HG03097 (cell line): ENCODE data around the gene NFYB.
A peak's percentile ranks its signal among the peaks of the same experiment; 100 is the strongest.
"Not testable (repeated sequence)": the region's sequence is repeated elsewhere in the genome, so short reads cannot be mapped to it uniquely, and the experiment has no call there.

Experiments
- ATAC-seq: cut with Tn5 transposase; IDR thresholded peaks from one replicate; pipeline ENCODE4 v1.9.1; 2021; ENCODE audit not compliant: unreplicated experiment, low FRiP score

NFYB gene

DNA sequence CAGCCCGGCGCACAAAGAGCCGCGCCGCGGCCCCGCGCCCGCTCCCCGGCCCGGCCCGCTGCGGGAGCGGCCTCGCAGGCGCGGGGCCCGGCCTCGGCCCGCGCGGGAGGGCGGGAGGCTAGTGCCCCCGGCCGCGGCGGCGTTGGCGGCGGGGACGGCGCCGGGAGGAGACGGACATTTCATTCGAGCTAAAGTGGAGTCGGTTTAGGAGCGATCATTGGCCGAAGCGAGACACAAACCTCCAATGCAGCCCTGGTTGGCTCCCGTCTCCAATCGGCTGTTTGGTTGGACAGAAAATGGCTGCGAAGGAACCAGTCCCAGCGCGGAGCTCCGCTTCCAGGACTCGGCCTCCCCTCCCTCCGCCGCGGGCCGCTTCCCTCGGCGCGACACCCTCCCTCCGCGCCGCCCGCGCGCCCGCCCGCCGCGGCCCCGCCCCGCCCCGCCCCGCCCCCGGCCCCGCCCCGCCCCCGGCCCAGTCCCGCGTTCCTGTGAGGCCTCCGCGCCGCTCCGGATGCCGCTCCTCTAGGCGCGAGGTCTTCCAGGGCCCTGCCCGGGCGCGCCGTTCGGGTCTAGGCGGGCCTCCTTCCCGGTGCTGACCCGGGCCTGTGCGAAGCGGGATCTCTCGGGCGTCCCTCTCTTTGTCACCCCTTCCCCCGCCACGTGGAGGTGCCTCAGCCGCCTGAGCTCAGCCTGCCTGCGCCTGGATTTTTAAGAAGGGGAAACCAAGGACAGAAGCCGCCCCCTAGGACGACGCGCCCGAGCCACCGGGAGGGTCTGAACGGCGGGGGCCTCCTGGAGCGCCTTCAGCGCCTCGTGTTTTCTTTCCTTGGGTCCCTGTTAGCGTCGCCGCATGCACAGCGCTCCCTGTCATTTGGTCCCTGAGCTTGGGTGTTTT, at the start of gene NFYB:
NFYB (minus strand) TSS at position 309 of the 895 bp plus-strand sequence. CDS start 2,757 bp downstream, outside the sequence.
- ATAC-seq: peak; percentile 86

DNA sequence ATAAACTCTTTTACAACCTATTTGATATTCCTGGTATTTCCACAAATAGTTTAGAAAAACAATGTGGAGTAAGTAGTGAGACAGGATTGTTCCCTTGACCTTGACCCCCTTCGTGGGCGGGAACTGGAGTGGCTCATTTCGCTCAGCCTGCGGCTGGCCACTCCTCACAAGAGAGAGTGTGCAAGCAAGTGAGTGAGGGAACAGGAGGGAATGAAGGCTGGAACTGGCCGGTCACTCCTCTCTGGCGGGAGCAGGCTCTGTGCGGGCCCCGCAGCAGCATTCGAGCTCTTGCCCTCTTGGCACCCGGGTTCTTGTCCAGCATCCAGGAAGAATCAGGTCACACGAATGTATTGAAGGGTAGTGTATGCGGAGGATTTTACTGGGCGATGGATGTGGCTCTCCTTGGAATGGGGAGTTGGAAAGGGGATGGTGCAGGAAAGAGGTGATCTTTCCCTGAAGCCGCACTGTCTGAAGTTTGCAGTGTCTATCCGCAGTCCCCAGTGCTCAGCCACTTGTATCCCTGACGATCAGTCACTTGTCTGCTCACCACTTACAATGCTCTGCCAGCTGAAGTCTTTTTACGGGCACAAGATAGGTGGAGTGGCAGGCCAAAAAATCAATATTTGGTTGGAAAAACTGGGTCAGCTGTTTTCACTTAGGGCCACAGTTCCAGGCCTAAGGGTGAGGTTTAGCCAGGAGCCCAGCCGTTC, 49.6 kb upstream of the NFYB start:
- no peak for ATAC-seq

DNA sequence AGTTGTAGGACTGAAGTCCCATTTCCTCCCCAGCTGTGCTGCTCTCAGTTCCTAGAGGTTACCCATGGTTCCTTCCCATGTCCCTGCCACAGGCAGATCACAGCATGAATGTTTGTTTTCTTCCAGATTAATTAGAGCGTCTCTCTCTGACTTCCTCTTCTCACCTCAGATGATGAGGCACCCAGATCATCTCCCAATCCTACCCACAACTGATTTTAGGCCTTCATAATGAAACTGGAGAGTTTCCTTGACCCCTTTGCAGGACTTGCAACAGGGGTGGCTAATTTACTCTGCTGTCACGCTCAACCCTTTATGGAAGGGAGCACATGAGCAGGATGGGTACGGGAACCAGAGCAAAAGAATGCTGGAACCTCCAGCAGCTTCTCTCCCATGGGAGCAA, 45.4 kb upstream of the NFYB start:
- no peak for ATAC-seq

DNA sequence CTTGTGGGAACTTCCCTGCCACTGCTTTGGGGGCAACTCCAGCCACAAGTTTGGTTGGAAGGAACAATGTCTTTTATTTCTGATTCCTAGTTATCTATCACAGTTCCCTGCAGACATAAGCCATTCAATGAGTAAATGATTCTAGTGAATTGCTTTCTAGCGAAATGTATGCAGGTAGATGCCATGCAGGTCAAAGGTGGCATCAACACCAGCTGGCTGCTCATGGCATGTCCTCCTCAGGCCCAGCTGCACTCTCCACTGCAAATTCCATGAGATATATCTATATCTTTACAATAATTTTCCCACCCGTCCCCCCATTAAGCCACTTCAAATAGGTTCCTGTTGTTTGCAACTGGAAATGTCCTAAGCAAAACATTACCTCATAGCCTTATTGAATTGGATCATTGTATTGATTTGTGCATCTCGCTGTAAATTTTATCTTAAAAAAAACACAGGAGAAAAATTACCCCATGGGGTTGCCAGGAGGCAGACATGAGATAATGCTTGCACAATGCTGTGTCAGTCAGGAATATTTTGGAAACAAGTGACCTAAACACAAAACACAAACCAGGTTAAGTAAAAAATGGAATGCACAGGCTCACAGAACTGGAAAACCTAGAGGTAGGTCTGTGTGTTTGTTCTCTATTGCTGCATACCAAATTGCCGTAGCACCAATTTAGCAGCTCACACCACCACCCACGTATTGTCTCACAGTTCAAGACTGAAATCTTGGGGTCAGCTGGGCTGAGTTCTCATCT, 44.8 kb upstream of the NFYB start:
- no peak for ATAC-seq

DNA sequence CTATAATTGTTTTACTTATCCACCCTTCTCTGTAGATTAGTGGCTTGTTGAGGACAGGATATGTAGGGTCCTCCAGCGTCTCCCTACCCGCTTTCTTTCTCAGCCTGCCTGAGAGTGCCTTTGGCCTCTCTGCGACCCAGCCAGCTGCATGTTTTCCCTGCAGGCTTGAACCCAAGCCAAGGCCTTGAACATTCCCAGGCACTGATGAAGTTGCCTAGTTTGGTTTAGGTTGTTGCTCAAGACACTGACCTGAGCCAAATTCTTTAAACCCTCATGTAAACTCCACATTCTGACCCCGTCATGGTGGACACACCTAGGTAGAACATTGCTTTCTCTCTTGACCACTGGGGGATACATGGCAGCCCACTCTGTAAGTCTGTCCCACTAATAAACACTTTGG, 44.1 kb upstream of the NFYB start:
- no peak for ATAC-seq

DNA sequence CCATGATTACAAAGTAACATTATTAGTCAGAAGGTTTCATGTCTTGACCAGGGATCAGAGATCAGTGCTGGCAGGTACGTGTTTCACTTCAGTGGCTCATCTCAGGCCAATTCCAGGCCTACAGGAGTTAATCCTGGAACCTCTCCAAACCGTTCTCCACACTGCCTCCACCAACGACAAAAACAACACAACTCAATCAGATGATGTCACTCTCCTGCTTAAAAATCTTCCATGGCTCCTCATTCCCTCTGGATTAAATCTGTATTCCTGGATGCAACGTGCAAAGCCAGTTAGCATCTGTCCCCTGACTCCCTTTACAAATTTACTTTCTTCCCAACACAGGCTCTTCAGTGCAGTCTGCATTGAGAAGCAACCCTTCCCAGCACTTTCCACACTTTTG, 43.3 kb upstream of the NFYB start:
- no peak for ATAC-seq

DNA sequence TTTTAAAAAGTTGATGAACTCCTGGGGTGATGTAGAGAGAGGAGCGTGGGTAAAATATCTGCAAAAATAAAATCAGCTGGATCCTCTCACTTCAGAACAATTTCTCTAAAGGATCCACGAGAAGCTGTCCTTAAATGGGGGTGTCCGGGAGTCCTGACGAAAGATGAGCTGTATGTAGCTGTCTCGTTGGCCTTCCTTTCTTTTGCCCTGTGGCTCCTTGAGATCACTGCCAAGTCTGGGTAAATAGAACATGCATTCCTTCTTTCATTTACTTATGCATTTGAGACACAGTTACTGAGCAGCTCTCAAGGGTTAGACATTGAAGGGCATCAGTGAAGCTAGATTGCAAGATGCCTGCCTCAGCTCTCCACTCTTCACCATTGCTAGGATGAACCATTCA, 42.4 kb upstream of the NFYB start:
- no peak for ATAC-seq

DNA sequence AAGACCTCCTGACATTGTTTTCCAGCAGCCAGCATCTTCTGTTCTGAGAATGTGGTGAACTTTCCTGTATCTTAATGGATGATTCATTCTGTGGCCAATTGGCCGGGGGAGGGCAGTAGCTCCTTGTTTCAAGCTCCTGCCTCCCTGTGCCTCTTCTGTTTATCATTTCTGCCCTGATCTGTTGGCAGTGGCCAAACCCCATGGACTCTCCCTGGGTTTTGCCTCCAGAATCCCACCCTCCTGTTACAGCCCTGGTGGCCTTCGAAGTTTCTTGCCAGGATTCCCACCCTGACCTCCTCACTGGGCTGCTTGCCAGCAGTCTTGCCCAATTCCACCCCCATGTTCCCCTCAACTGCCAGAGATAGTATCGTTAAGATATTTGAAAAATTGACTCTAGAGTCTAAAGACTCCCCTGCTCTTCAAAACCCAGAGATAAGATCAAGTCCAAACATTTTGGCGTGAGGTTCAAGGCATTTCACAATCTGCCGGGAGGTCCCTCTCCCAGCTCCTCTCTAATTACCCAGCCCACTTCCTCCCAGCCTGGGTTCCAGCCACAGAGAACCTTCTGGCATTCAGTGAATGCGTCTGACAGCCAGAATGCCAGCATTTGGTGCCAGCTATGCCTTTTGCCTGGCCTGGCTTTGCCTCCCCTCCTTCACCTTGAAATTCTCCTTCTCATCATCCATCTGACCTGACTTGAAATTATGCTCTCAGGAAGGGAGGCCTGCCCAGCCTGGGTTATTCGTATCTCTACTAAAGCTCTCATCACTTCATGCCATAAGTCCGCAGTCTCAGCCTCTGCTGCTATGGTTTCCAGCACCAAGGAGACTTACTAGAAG, 39.9 kb upstream of the NFYB start:
- ATAC-seq: no peak

DNA sequence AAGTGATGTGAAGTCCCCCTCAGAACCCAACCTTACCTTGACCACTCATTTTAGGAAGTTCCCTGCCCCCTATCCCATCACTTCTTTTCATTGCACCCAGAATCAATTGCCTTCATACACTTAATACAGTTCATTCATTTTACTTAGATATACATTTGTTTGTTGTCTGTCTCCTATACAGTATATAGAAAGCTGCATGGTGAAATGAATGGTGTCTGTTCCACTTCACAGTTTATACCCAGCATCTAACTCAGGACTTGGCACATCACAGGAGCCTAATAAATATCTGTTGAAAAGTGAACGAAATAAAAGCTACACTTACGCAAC, 39.3 kb upstream of the NFYB start:
- ATAC-seq: no peak

DNA sequence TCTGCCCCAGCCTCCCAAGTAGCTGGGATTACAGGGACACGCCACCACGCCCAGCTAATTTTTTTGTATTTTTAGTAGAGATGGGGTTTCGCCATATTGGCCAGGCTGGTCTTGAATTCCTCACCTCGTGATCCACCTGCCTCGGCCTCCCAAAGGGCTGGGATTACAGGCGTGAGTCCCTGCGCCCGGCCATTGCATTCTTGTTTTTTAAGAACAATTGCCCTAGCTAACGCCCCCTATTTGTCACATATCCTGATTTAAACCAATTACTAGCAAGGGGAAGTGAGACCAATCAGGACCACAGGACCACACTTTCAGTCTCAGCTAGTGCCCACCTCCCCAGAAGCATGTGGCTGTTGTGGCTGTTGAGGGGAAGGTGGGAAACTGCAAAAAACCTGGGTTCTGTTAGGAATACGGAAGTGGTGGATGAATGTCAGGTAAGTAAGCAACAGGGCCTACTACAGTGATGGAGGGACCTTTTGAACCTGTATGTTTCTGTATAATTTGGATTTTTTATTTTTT, 37.8 kb upstream of the NFYB start:
- ATAC-seq: no peak

DNA sequence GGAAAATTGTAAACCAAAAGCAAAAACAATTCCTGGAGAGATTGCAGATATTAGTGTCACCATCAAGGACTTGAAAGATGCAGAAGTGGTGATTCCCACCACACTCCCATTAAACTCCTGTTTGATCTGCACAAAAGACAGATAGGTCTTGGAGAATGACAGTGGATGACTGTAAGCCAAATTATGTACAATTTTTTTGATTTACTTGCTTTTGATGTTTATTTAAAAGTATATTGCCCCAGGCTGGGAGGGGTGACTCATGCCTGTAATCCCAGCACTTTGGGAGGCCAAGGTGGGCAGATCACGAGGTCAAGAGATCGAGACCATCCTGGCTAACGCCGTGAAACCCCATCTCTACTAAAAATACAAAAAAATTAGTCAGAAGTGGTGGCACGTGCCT, 35.8 kb upstream of the NFYB start:
- ATAC-seq: not testable (repeated sequence)

DNA sequence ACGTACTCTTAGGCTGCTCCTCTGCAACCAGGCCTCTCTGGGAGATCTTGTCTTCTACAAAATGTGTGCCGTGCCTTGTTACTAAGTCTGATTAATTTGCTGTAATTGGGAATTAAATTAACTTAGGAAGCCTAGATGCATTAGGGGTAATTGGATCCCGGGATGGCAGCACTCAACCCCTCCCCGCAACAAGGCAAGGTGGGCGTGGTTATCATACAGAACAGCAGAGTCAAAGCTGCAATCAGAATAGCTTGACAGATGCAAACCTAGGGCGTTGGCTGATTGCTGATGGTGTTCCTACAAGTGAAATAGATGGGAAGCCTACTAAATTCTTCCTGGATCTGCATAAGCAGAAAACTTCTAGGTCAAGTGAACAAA, 34.5 kb upstream of the NFYB start:
- no peak for ATAC-seq

DNA sequence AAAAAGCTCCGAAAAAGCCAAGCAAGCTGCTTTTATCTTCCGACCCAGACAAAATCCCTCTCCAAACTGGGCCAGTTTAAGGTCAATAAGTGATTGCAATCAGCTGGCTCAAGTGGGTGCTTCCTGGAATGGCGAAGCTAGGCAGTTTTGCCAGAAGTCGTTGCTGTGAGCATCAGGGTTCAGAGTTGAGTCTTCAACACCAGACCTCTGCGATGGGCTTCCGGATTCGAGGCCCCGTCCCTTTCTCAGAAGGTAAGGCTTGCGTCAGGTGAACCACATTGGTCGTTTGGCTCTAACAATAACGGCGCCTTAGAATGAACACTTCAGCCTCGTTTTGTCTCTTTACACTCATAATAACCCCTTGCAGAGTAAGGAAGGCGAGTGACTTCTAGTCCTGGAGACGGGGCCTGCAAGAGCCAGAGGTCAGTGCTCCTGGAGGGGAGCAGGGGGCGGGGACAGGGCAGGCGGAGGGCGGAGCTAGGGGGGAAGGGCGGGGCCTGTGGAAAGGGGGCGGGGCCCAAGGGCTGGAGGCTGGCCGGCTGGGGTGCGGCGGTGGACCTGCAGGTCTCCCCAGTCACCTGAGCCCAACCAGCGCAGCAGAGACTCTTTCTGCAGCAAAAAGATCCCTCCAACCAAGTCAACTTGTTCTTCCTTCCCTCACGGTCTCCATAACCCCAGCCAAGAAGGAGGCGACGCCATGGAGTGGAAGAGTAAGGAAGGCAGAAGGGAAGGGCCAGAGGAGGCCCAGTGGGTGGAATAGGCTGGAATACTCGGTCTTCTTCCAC, 34.0 kb upstream of the NFYB start:
- ATAC-seq: no peak

DNA sequence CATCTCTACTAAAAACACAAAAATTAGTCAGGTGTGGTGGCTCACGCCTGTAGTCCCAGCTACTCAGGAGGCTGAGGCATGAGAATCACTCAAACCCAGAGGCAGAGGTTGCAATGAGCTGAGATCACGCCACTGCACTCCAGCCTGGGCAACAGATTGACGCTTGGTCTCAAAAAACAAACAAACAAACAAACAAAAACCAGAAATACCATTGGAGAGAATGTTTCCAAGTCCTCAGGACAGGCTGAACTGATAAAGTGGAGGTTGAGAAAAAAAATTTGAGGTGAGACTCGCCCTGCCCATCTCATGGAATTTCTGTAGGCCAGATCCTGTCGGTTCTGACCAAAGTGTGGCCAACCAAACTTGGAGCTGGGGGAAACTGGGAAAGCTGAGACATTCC, 30.6 kb upstream of the NFYB start:
- no peak for ATAC-seq

DNA sequence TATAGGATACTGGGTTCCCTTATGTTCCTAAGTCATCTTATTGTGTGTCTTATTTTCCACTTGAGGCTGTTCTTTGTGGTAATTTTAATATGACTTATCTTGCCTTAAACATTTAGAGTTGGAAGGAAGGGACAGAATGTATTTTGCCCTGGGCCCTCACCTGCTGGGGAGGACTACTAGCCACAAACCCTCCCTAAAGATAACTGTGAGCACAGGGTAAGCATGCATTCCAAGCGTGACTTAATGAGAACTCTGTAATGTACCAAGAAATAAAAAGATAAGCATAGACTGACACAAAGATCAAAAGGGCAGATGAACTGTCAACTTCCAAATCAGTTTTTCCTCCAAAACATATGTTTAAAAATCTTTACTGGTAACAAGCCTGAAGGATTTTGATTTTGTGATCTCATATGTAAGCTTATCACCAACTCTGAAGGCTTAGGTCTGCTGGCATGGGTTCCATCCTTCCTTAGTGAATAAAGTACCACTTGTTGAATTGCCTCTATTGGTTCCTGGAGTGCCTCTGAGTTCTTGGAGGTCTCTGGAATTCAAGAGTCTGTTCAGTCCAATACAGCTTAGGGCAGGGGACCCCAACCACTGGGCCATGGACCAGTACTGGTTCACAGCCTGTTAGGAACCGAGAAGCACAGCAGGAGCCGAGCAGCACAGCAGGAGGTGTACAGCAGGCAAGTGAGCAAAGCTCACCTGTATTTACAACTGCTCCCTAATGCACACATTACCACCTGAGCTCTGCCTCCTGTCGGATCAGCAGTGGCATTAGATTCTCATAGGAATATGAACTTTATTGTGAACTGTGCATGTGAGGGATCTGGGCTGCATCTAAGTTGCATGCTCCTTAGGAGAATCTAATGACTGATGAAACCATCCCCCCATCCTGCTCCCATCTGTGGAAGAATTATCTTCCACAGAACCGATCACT, 29.8 kb upstream of the NFYB start:
- no peak for ATAC-seq

DNA sequence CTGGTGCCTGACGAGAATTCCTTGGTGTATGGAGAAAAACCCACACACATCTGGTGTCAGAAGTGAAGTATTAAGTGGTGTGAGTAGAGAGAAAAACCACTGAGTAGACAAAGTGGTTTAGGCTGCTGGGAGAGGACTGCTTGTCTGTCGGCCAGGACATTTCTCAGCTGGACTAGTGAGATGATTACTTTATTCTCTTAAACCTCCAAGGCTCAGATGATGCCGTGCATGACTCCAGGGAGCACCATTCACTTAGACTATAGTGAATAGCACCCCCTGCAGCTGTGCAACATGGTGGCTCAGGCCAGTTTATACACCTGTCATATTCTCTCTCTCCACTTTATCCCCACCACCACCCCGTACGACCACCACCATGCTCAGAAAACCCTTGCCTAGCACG, 28.5 kb upstream of the NFYB start:
- no peak for ATAC-seq

DNA sequence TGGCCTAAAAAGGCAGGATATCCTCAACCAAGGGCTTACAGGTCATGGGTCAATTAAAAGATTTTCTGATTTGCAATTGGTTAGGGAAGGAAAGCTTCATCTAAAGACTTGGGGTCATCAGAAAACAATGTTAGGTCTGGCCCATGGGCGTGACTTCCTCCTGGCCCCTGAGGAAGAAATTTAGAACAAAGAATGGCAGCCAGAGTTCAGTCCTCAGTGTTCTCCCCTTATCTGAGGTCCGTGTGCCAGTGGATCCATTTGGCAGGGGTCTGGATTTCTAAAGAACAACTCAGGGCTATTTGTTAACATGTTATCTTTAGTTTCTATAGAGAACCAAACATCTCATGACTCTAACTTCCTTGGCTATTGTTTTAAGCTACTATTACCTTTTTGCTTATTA, 27.8 kb upstream of the NFYB start:
- ATAC-seq: no peak

DNA sequence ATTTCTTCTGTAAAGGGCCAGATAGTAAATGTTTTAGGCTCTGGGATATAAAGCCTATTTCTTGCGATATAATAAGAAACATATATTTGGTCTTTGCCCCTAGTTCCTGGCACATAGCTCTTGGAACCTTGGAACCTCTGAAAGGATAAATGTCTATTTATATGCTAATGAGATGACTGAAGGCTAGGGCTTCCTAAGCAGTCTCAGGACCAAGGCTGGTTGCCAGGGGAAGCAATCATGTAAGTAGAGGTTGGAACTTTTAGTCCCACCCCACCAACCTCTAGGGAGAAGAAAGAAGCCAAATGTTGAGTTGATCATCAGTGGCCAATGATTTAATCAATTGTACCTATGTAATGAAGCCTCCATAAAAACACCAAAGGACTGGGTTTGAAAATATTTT, 26.6 kb upstream of the NFYB start:
- no peak for ATAC-seq

DNA sequence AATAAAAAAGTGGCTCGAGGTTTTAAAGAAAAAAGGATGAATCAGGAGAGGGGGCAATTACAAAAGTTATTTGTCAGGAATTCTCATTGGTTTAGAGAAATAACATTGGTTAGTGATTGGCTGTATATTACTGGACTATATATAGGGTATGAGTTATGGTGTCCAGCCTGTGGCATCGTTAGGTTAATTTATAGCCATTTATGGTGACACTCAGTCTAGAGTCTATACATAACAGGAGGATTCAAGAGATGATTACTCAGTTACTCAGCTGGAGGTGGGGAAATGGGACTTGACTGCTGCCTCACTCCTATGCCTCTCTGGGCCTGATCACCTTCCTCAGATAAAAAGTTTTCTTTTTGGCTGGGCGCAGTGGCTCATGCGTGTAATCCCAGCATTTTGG, 25.6 kb upstream of the NFYB start:
- no peak for ATAC-seq
